GM12878 (cell line): ENCODE results near the gene ADISSP. TPM values are rescaled to one million over a fixed set of nuclear protein-coding genes. Genes with fewer than 3 reads are reported as not detected.

Source experiments
- ATAC-seq: fragments of 200-7000 bp; cut with Tn5 transposase; 3 replicates; pipeline ENCODE4 v1.9.1; 2020; ENCODE audit warnings: mild to moderate bottlenecking, moderate library complexity
- BruUV-seq: library from RNA; stranded (reverse); fragments of 400-500 nt; replicated peaks from 2 replicates; lab custom pipeline; 2021; lab: Mats Ljungman, UMichigan
- CTCF ChIA-PET: fragments of 300-600 bp; sonication (Branson Sonifier 250); formaldehyde crosslinking; extraction: SDS; loops from one replicate; lab custom pipeline; 2021; ENCODE audit warnings: inconsistent platforms; lab: Yijun Ruan, JAX
- POLR2A ChIA-PET: fragments of 350-600 bp; formaldehyde crosslinking; extraction: SDS; loops from one replicate; lab custom pipeline; 2021; ENCODE audit warnings: inconsistent platforms; lab: Charles Lee
- RAD21 ChIA-PET: fragments of 300-600 bp; sonication (Branson Sonifier 250); formaldehyde crosslinking; loops from one replicate; lab custom pipeline; 2023; ENCODE audit warnings: antibody characterized with exemption; ENCODE audit not compliant: unreplicated experiment; lab: Charles Lee
- SMC1A ChIA-PET: fragments of 300-600 bp; sonication (Branson Sonifier 250); formaldehyde crosslinking; loops from one replicate; lab custom pipeline; 2023; ENCODE audit not compliant: unreplicated experiment, uncharacterized antibody; lab: Charles Lee
- DNase-seq: peaks from one replicate; pipeline ENCODE4 v3.0.0-alpha.2; 2011; ENCODE audit warnings: low read depth, low spot score
- FAIRE-seq: peaks from 3 replicates; lab custom pipeline; 2011; peaks lifted over from hg19 to GRCh38; lab: Jason Lieb, UNC
- H2AFZ ChIP-seq: 2 replicates; pipeline ENCODE4 v1.6.0; 2011; ENCODE audit warnings: low read depth, low read length, control low read depth; ENCODE audit not compliant: control insufficient read depth
- H3K27ac ChIP-seq: 2 replicates; pipeline ENCODE4 v1.5.1; 2011; ENCODE audit warnings: control low read depth; ENCODE audit not compliant: control insufficient read depth, insufficient read depth
- H3K27me3 ChIP-seq, 2 experiments: replicated peaks in 1 of 2; 2 replicates each; pipeline versions ENCODE4 v1.6.0 to v1.6.1; 2011; ENCODE audit warnings: low read length in 1 of 2; ENCODE audit not compliant: control insufficient read depth in 2 of 2, insufficient read depth in 2 of 2
- H3K36me3 ChIP-seq, 2 experiments: 2 replicates each; pipeline ENCODE4 v1.5.1; 2011; ENCODE audit warnings: low read length in 1 of 2; ENCODE audit not compliant: control insufficient read depth in 2 of 2, insufficient read depth in 2 of 2
- H3K4me1 ChIP-seq: 2 replicates; pipeline ENCODE4 v1.6.1; 2011; ENCODE audit warnings: mild to moderate bottlenecking, low read length, moderate library complexity, mixed read lengths; ENCODE audit not compliant: control insufficient read depth, insufficient read depth
- H3K4me2 ChIP-seq: 2 replicates; pipeline ENCODE4 v1.6.0; 2011; ENCODE audit warnings: control low read depth; ENCODE audit not compliant: control insufficient read depth, insufficient read depth
- H3K4me3 ChIP-seq: fragments of 200-600 bp; sonication (generic); 2 replicates; pipeline ENCODE4 v1.5.1; 2016
- H3K79me2 ChIP-seq: 2 replicates; pipeline ENCODE4 v1.6.0; 2011; ENCODE audit warnings: low read length; ENCODE audit not compliant: control insufficient read depth, insufficient read depth
- H3K9ac ChIP-seq: 2 replicates; pipeline ENCODE4 v1.8.0; 2011; ENCODE audit warnings: low read length, control low read depth, mixed read lengths; ENCODE audit not compliant: control insufficient read depth, insufficient read depth
- H3K9me3 ChIP-seq: replicated peaks from 3 replicates; pipeline ENCODE4 v1.5.1; 2011; ENCODE audit warnings: mild to moderate bottlenecking, low read length; ENCODE audit not compliant: control insufficient read depth, insufficient read depth
- H4K20me1 ChIP-seq: 2 replicates; pipeline ENCODE4 v1.6.0; 2011; ENCODE audit not compliant: control insufficient read depth, insufficient read depth
- ESRRA ChIP-seq: IDR thresholded peaks from 2 replicates; pipeline ENCODE4 v1.6.1; 2012; ENCODE audit warnings: mild to moderate bottlenecking, low read length, improper control_type of control experiment
- NR2C2 ChIP-seq: IDR thresholded peaks from 2 replicates; pipeline ENCODE4 v1.6.1; 2011; ENCODE audit warnings: borderline replicate concordance, low read depth; ENCODE audit not compliant: control insufficient read depth, insufficient read length
- POLR2A ChIP-seq: IDR thresholded peaks from 2 replicates; pipeline ENCODE4 v1.6.1; 2011; ENCODE audit warnings: low read depth, mild to moderate bottlenecking, low read length
- PRDM15 ChIP-seq: fragments of 450-650 bp; formaldehyde crosslinking; IDR thresholded peaks from 2 replicates; pipeline ENCODE4 v1.4.0; 2020; ENCODE audit warnings: mild to moderate bottlenecking, moderate library complexity
- RAD21 ChIP-seq: IDR thresholded peaks from 2 replicates; pipeline ENCODE4 v1.6.1; 2011; ENCODE audit warnings: mild to moderate bottlenecking, low read depth, low read length, moderate library complexity; ENCODE audit not compliant: insufficient read depth
- TAF1 ChIP-seq: IDR thresholded peaks from 2 replicates; pipeline ENCODE4 v1.6.1; 2011; ENCODE audit warnings: mild to moderate bottlenecking, low read depth, low read length, borderline replicate concordance
- WGBS: methylation state at CpG from one replicate; pipeline ENCODE4 v1.1.6; 2016; ENCODE audit warnings: low lambda C conversion rate; ENCODE audit not compliant: insufficient replicate concordance, insufficient coverage; ENCODE audit errors: missing lambda C conversion rate; 5-methylcytosine and 5-hydroxymethylcytosine counted together
- in situ Hi-C: fragments of 300-500 bp; cut with MboI; formaldehyde crosslinking; loops from 9 replicates; pipeline ENCODE4 v1.14.3; 2018; ENCODE audit warnings: mixed read lengths
- intact Hi-C: fragments of 100-400 bp; cut with micrococcal nuclease; formaldehyde crosslinking; loops from one replicate; pipeline ENCODE4 v1.14.2; 2022; ENCODE audit not compliant: unreplicated experiment
- polyA plus RNA-seq, 11 experiments: library from polyadenylated mRNA; depleted of rRNA in 4 of 11; unstranded in 6 of 11; stranded (reverse) in 5 of 11; fragments of >200 nt; fragmentation: Nextera tagmentation in 4 of 11; fragmentation: Illumina TruSeq in 1 of 11; extraction: Ambion mirVana in 4 of 11; extraction: Trizol in 1 of 11; gene quantifications; 1 replicate in 1 of 11; 2 replicates in 10 of 11; pipeline versions ENCODE4 v1.2.1 to v1.2.3, GENCODE V29; 2011 to 2016; ENCODE audit warnings: inconsistent platforms in 2 of 11, missing spikeins in 2 of 11, low read depth in 1 of 11
- total RNA-seq, 4 experiments: library from RNA; depleted of rRNA in 3 of 4; stranded (reverse); fragments of >200 nt in 3 of 4; fragmentation: Illumina TruSeq in 1 of 4; extraction: Trizol in 1 of 4; gene quantifications; 2 replicates each; pipeline versions ENCODE4 v1.2.1 to v1.2.3, GENCODE V29; 2013 to 2021
- TF ChIP-seq, protein P1 (sequence below), 3 experiments: IDR thresholded peaks in 2 of 3; conservative IDR thresholded peaks in 1 of 3; 2 replicates each; pipeline ENCODE4 v1.5.1; 2011; ENCODE audit warnings: low read depth in 3 of 3, low read length in 3 of 3, mild to moderate bottlenecking in 3 of 3, control low read depth in 2 of 3, moderate library complexity in 2 of 3, inconsistent platforms in 1 of 3, mixed read lengths in 1 of 3; ENCODE audit not compliant: control insufficient read depth in 2 of 3, insufficient read depth in 1 of 3; ENCODE audit errors: extremely low read depth in 1 of 3

The ADISSP gene
- total and polyA plus RNA-seq, 10 of the 15 experiments (the other 5 are each of a cell fraction or from before 2014, with no cell fraction given): 0.80 to 96.3 (median 38.6) TPM

GRCh38 chr20:3753098-3753497 lies 14.5 kb downstream of the ADISSP start (continued):
- TF ChIP-seq RAD21: peak; percentile 64
- no peak for TF ChIP-seq TAF1
- TF ChIP-seq NR2C2: no peak
- no peak for TF ChIP-seq ESRRA
- TF ChIP-seq POLR2A: no peak

GRCh38 chr20:3752386-3752759 lies 15.2 kb downstream of the ADISSP start:
- BruUV-seq: no TSS peak
- Histone ChIP-seq H3K27me3 (no peaks in the 10 kb centered on the region), H3K4me1 (no peaks in the 10 kb centered on the region), H3K4me3 (no peak overlapping the region), H3K79me2 (no peaks in the 10 kb centered on the region), H3K9me3 (no peaks in the 10 kb centered on the region), H3K4me2 (peak overlapping the region; percentile 33; the same call in 1 of the 2 replicates), H2AFZ (no peak overlapping the region), H3K9ac (no peak overlapping the region), H3K36me3 (no peaks in the 10 kb centered on the region; a peak in 1 of 4 replicates), H3K27ac (no peak overlapping the region), H4K20me1 (no peaks in the 10 kb centered on the region)
- in situ Hi-C loops (no loop called here), intact Hi-C loops (loop anchor here (2.0 kb wide), 1 partner anchor 14 kb away; the partner anchor contains the start of gene ADISSP)
- ChIA-PET RAD21 (interaction anchor here (1.0 to 1.3 kb wide), 3 partner anchors 15 to 103 kb away, joined by 4 read pairs; partner anchors contain the start of gene ADISSP), SMC1A (interaction anchor here (0.7 to 2.7 kb wide), 4 partner anchors 16 to 104 kb away, joined by 3 to 12 read pairs (median 4); partner anchors contain the start of gene ADISSP), CTCF (interaction anchor here (0.6 to 4.1 kb wide), 5 partner anchors 15 to 322 kb away, joined by 3 to 52 read pairs (median 4); partner anchors contain the start of genes ADISSP and SPEF1), POLR2A (interaction anchor here (1.1 kb wide), 1 partner anchor 13 kb away, joined by 5 read pairs; no protein-coding TSS in a partner anchor)
- no peak for ATAC-seq
- no peak for FAIRE-seq
- DNase-seq: no peak
- TF ChIP-seq, protein P1, sequence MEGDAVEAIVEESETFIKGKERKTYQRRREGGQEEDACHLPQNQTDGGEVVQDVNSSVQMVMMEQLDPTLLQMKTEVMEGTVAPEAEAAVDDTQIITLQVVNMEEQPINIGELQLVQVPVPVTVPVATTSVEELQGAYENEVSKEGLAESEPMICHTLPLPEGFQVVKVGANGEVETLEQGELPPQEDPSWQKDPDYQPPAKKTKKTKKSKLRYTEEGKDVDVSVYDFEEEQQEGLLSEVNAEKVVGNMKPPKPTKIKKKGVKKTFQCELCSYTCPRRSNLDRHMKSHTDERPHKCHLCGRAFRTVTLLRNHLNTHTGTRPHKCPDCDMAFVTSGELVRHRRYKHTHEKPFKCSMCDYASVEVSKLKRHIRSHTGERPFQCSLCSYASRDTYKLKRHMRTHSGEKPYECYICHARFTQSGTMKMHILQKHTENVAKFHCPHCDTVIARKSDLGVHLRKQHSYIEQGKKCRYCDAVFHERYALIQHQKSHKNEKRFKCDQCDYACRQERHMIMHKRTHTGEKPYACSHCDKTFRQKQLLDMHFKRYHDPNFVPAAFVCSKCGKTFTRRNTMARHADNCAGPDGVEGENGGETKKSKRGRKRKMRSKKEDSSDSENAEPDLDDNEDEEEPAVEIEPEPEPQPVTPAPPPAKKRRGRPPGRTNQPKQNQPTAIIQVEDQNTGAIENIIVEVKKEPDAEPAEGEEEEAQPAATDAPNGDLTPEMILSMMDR (IDR thresholded peaks at IDR 0.05 in 2 of 3, conservative IDR thresholded peaks at IDR 0.05 in 1 of 3; ENCODE audit: control insufficient read depth in 2 of 3, extremely low read depth in 1 of 3, insufficient read depth in 1 of 3, low read depth in 3 of 3, low read length in 3 of 3): 0 out of 6 replicates have a peak, but pooled peaks of 1 of the 3 experiments have one; percentile 1
- TF ChIP-seq PRDM15 (CRISPR knock-in tag): no peak
- WGBS: 83% methylated on average over 13 of the region's 13 CpGs
